HepG2 (cell line): Measurements from ENCODE around the gene HTN3. TPM values are rescaled to one million over a fixed set of nuclear protein-coding genes. Genes with fewer than 3 reads are reported as not detected.
A peak's percentile ranks its signal among the peaks of the same experiment; 100 is the strongest.

Experiments
- CBX5 ChIP-seq: sonication (generic); formaldehyde crosslinking; IDR thresholded peaks from 2 replicates; pipeline ENCODE4 v1.4.0; 2020; ENCODE audit warnings: missing genetic modification reagents, borderline replicate concordance
- CEBPG ChIP-seq: IDR thresholded peaks from 2 replicates; pipeline ENCODE4 v1.6.1; 2016
- FOSL2 ChIP-seq: sonication (generic); formaldehyde crosslinking; IDR thresholded peaks from 2 replicates; pipeline ENCODE4 v1.4.0; 2020; ENCODE audit warnings: missing genetic modification reagents
- GATAD2A ChIP-seq: IDR thresholded peaks from 2 replicates; pipeline ENCODE4 v1.6.1; 2016
- HMG20A ChIP-seq: IDR thresholded peaks from 2 replicates; pipeline ENCODE4 v1.6.1; 2016; ENCODE audit warnings: borderline replicate concordance
- HNF4G ChIP-seq, 2 experiments: sonication (generic) in 1 of 2; formaldehyde crosslinking in 1 of 2; IDR thresholded peaks; 2 replicates each; pipeline versions ENCODE4 v1.4.0 to v1.6.1; 2011 to 2020; ENCODE audit warnings: borderline replicate concordance in 2 of 2, low read depth in 2 of 2, mild to moderate bottlenecking in 2 of 2, low read length in 1 of 2, missing genetic modification reagents in 1 of 2, moderate library complexity in 1 of 2
- HOXA5 ChIP-seq: sonication (generic); formaldehyde crosslinking; IDR thresholded peaks from 2 replicates; pipeline ENCODE4 v1.4.0; 2020; ENCODE audit warnings: missing genetic modification reagents
- ISL2 ChIP-seq: sonication (generic); formaldehyde crosslinking; IDR thresholded peaks from 2 replicates; pipeline ENCODE4 v1.5.0; 2020; ENCODE audit warnings: missing genetic modification reagents
- KDM1A ChIP-seq: IDR thresholded peaks from 2 replicates; pipeline ENCODE4 v1.6.1; 2016; ENCODE audit warnings: missing compliant biosample characterization
- MAFG ChIP-seq: sonication (generic); formaldehyde crosslinking; IDR thresholded peaks from 2 replicates; pipeline ENCODE4 v1.5.1; 2020; ENCODE audit warnings: mild to moderate bottlenecking, missing genetic modification reagents
- MAFK ChIP-seq, 2 experiments: IDR thresholded peaks in 1 of 2; conservative IDR thresholded peaks in 1 of 2; 2 replicates each; pipeline ENCODE4 v1.6.1; 2011; ENCODE audit warnings: improper control_type of control experiment in 2 of 2, low read length in 2 of 2
- NBN ChIP-seq: fragments of 450-650 bp; conservative IDR thresholded peaks from 2 replicates; pipeline ENCODE4 v1.6.1; 2017
- NONO ChIP-seq, 2 experiments: fragments of 450-650 bp in 1 of 2; sonication (generic) in 1 of 2; formaldehyde crosslinking in 1 of 2; IDR thresholded peaks in 1 of 2; conservative IDR thresholded peaks in 1 of 2; 2 replicates each; pipeline versions ENCODE4 v1.6.1 to v1.8.0; 2017 to 2022; ENCODE audit warnings: mild to moderate bottlenecking in 1 of 2, missing genetic modification reagents in 1 of 2, moderate library complexity in 1 of 2
- POGZ ChIP-seq: sonication (generic); formaldehyde crosslinking; IDR thresholded peaks from 2 replicates; pipeline ENCODE4 v1.4.0; 2020; ENCODE audit warnings: mild to moderate bottlenecking, missing genetic modification reagents
- RFXAP ChIP-seq: sonication (generic); formaldehyde crosslinking; IDR thresholded peaks from 2 replicates; pipeline ENCODE4 v1.4.0; 2020; ENCODE audit warnings: missing genetic modification reagents, borderline replicate concordance
- SMAD3 ChIP-seq: sonication (generic); formaldehyde crosslinking; IDR thresholded peaks from 2 replicates; pipeline ENCODE4 v1.4.0; 2020; ENCODE audit warnings: missing genetic modification reagents
- SOX5 ChIP-seq: IDR thresholded peaks from 2 replicates; pipeline ENCODE4 v1.6.1; 2016; ENCODE audit warnings: borderline replicate concordance
- SRF ChIP-seq: IDR thresholded peaks from 2 replicates; pipeline ENCODE4 v1.6.1; 2011; ENCODE audit warnings: mild to moderate bottlenecking, low read depth, low read length, moderate library complexity
- ZMYM3 ChIP-seq: sonication (generic); formaldehyde crosslinking; IDR thresholded peaks from 2 replicates; pipeline ENCODE4 v1.5.1; 2020; ENCODE audit warnings: mild to moderate bottlenecking, missing genetic modification reagents
- ZMYM4 ChIP-seq: sonication (generic); formaldehyde crosslinking; IDR thresholded peaks from 2 replicates; pipeline ENCODE4 v1.8.1; 2023; ENCODE audit warnings: mild to moderate bottlenecking, missing genetic modification reagents
- ZNF605 ChIP-seq: sonication (generic); formaldehyde crosslinking; IDR thresholded peaks from 2 replicates; pipeline ENCODE4 v1.8.0; 2022; ENCODE audit warnings: mild to moderate bottlenecking, missing genetic modification reagents
- polyA plus RNA-seq, 8 experiments: library from polyadenylated mRNA; depleted of rRNA in 3 of 8; stranded (reverse) in 7 of 8; unstranded in 1 of 8; fragments of >200 nt; fragmentation: Illumina TruSeq in 4 of 8; extraction: Trizol in 4 of 8; gene quantifications; 2 replicates each; pipeline versions ENCODE4 v1.2.1 to v1.2.3, GENCODE V29; 2011 to 2016; ENCODE audit warnings: low read depth in 4 of 8, missing spikeins in 1 of 8, mixed read lengths in 1 of 8; ENCODE audit not compliant: insufficient read depth in 1 of 8
- total RNA-seq, 5 experiments: library from RNA; depleted of rRNA; stranded (reverse); fragments of >200 nt; fragmentation: Illumina TruSeq; extraction: Trizol; gene quantifications; 2 replicates each; pipeline ENCODE4 v1.2.3, GENCODE V29; 2016; ENCODE audit warnings: low read depth in 1 of 5
- TF ChIP-seq, protein P1 (sequence below): sonication (generic); formaldehyde crosslinking; IDR thresholded peaks from 2 replicates; pipeline ENCODE4 v1.4.0; 2020; ENCODE audit warnings: missing genetic modification reagents; ENCODE audit errors: not compliant biosample characterization
- TF ChIP-seq, protein P2 (sequence below): sonication (generic); formaldehyde crosslinking; IDR thresholded peaks from 2 replicates; pipeline ENCODE4 v1.4.0; 2020; ENCODE audit warnings: missing genetic modification reagents, borderline replicate concordance
- TF ChIP-seq, protein P3 (sequence below): sonication (generic); formaldehyde crosslinking; IDR thresholded peaks from 2 replicates; pipeline ENCODE4 v1.5.0; 2020; ENCODE audit warnings: missing genetic modification reagents
- TF ChIP-seq, protein P4 (sequence below): IDR thresholded peaks from 2 replicates; pipeline ENCODE4 v1.6.1; 2016; ENCODE audit warnings: mild to moderate bottlenecking
- TF ChIP-seq, protein P5 (sequence below): IDR thresholded peaks from 2 replicates; pipeline ENCODE4 v1.6.1; 2016; ENCODE audit warnings: low read depth

HTN3 gene
- total and polyA plus RNA-seq, 2 of the 13 experiments (the other 11 are each of a cell fraction or from before 2014, with no cell fraction given): not detected

DNA sequence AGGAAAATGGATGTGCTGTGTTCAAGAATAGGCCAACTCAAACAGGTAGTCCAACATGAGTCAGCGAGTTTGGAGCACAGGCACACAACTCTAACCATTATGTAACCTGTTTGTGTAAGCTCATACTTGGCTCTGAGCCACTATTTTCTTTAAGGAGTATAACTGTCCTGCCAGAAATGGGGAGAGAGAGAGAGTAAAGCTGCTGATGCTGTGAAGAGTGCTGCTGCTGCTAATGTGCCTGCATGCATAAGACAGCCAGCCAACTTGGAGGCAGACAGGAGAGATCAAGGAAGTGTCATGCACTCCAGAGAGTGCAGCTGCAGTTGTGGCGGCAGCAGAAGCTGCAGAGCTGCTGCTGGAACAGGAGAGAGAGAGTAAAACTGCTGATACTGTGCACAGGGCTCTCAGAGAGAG is 44.2 kb upstream of the HTN3 start (continued):
- TF ChIP-seq ZMYM4 (CRISPR knock-in tag) (peak; percentile 95), NBN (no peak), POGZ (peak; percentile 88), SOX5 (CRISPR knock-in tag) (peak; percentile 79; the same call in 1 of the 2 replicates), MAFG (CRISPR knock-in tag) (peak; percentile 92), NONO (IDR thresholded peaks at IDR 0.05) (no peak), NONO (CRISPR knock-in tag; conservative IDR thresholded peaks at IDR 0.05) (no peak), KDM1A (CRISPR knock-in tag) (0 out of 2 replicates have a peak, but pooled peaks have one; percentile 28), HOXA5 (CRISPR knock-in tag) (peak; percentile 42; the same call in 1 of the 2 replicates), ZMYM3 (peak; percentile 60; the same call in 1 of the 2 replicates), GATAD2A (CRISPR knock-in tag) (peak; percentile 81), HNF4G (IDR thresholded peaks at IDR 0.05; ENCODE audit: borderline replicate concordance, low read depth, low read length) (no peak), HNF4G (CRISPR knock-in tag; IDR thresholded peaks at IDR 0.05; ENCODE audit: borderline replicate concordance, low read depth) (no peak), MAFK (conservative IDR thresholded peaks at IDR 0.05 in 1 of 2, IDR thresholded peaks at IDR 0.05 in 1 of 2; ENCODE audit: low read length in 2 of 2) (peak; percentile 77 to 89), HMG20A (CRISPR knock-in tag) (peak; percentile 67; the same call in 1 of the 2 replicates), ISL2 (CRISPR knock-in tag) (peak; percentile 43; the same call in 1 of the 2 replicates), ZNF605 (0 out of 2 replicates have a peak, but pooled peaks have one; percentile 19), FOSL2 (peak; percentile 83), RFXAP (CRISPR knock-in tag) (0 out of 2 replicates have a peak, but pooled peaks have one; percentile 34), SRF (0 out of 2 replicates have a peak, but pooled peaks have one; percentile 24), CEBPG (CRISPR knock-in tag) (peak; percentile 71), CBX5 (CRISPR knock-in tag) (peak; percentile 69; the same call in 1 of the 2 replicates), SMAD3 (CRISPR knock-in tag) (peak; percentile 49; the same call in 1 of the 2 replicates)
- TF ChIP-seq, protein P1, sequence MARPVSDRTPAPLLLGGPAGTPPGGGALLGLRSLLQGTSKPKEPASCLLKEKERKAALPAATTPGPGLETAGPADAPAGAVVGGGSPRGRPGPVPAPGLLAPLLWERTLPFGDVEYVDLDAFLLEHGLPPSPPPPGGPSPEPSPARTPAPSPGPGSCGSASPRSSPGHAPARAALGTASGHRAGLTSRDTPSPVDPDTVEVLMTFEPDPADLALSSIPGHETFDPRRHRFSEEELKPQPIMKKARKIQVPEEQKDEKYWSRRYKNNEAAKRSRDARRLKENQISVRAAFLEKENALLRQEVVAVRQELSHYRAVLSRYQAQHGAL (CRISPR knock-in tag): peak; percentile 31
- TF ChIP-seq, protein P2, sequence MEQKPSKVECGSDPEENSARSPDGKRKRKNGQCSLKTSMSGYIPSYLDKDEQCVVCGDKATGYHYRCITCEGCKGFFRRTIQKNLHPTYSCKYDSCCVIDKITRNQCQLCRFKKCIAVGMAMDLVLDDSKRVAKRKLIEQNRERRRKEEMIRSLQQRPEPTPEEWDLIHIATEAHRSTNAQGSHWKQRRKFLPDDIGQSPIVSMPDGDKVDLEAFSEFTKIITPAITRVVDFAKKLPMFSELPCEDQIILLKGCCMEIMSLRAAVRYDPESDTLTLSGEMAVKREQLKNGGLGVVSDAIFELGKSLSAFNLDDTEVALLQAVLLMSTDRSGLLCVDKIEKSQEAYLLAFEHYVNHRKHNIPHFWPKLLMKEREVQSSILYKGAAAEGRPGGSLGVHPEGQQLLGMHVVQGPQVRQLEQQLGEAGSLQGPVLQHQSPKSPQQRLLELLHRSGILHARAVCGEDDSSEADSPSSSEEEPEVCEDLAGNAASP: 0 out of 2 replicates have a peak, but pooled peaks have one; percentile 23
- TF ChIP-seq, protein P3, sequence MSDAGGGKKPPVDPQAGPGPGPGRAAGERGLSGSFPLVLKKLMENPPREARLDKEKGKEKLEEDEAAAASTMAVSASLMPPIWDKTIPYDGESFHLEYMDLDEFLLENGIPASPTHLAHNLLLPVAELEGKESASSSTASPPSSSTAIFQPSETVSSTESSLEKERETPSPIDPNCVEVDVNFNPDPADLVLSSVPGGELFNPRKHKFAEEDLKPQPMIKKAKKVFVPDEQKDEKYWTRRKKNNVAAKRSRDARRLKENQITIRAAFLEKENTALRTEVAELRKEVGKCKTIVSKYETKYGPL (CRISPR knock-in tag): peak; percentile 89
- TF ChIP-seq, protein P4, sequence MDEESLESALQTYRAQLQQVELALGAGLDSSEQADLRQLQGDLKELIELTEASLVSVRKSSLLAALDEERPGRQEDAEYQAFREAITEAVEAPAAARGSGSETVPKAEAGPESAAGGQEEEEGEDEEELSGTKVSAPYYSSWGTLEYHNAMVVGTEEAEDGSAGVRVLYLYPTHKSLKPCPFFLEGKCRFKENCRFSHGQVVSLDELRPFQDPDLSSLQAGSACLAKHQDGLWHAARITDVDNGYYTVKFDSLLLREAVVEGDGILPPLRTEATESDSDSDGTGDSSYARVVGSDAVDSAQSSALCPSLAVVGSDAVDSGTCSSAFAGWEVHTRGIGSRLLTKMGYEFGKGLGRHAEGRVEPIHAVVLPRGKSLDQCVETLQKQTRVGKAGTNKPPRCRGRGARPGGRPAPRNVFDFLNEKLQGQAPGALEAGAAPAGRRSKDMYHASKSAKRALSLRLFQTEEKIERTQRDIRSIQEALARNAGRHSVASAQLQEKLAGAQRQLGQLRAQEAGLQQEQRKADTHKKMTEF (CRISPR knock-in tag): peak; percentile 64; the same call in 1 of the 2 replicates
- TF ChIP-seq, protein P5, sequence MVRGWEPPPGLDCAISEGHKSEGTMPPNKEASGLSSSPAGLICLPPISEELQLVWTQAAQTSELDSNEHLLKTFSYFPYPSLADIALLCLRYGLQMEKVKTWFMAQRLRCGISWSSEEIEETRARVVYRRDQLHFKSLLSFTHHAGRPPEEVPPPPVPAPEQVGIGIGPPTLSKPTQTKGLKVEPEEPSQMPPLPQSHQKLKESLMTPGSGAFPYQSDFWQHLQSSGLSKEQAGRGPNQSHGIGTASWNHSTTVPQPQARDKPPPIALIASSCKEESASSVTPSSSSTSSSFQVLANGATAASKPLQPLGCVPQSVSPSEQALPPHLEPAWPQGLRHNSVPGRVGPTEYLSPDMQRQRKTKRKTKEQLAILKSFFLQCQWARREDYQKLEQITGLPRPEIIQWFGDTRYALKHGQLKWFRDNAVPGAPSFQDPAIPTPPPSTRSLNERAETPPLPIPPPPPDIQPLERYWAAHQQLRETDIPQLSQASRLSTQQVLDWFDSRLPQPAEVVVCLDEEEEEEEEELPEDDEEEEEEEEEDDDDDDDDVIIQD (CRISPR knock-in tag): peak; percentile 93; the same call in 1 of the 2 replicates
